Islet of Langerhans (tissue), 1 donor: ENCODE data around the gene UBE2L3.
"Not testable (repeated sequence)": the region's sequence is repeated elsewhere in the genome, so short reads cannot be mapped to it uniquely, and the experiment has no call there.

Experiments used
- FAIRE-seq: peaks from one replicate; lab custom pipeline; 2011; peaks lifted over from hg19 to GRCh38; lab: Jason Lieb, UNC

UBE2L3 gene

DNA sequence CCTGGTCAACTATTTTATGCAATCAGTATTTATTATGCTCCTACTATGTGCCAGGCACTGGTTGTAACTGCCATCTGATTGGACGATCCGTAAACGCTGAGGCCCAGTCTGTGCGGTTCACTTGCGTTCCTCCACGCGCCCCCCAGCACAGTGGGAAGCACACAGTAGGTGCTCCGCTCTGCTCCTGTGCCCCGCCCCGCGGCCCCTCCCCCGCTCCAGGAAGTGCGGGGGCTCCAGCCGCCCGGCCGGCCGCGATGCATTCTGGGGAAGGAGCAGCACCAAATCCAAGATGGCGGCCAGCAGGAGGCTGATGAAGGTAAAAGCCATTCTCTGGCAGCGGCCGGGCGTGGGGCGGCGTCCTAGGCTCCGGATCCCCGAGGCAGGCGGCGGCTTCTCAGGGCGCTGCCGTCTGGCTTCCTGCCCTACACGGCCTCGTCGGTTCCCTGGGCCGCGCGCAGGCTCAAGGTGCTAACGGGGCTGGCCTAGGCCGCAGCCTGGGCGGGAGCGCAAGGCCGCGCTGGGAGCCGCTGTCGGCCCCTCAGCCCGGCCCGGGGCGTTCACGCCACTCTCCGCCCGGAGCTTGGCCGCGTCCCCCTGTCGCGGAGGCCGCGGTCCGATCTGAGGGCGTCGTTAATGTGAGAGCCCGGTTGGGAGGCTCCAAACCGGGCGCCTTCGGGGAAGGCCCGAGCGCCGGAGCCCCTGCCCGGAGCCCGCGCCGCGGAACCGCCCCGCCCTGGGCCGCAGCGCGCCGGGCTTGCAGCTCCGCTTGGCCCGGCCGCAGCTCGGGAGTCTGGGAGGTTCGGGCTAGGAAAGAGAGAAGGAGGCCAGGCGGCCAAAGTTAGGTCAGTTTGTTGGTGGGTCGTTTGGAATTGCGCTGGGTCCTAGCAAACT is at the start of gene UBE2L3:
TSS of gene UBE2L3 (plus strand) at position 259 of the 891 bp plus-strand sequence. CDS start at position 290, 31 bp downstream.
- FAIRE-seq, result no peak

DNA sequence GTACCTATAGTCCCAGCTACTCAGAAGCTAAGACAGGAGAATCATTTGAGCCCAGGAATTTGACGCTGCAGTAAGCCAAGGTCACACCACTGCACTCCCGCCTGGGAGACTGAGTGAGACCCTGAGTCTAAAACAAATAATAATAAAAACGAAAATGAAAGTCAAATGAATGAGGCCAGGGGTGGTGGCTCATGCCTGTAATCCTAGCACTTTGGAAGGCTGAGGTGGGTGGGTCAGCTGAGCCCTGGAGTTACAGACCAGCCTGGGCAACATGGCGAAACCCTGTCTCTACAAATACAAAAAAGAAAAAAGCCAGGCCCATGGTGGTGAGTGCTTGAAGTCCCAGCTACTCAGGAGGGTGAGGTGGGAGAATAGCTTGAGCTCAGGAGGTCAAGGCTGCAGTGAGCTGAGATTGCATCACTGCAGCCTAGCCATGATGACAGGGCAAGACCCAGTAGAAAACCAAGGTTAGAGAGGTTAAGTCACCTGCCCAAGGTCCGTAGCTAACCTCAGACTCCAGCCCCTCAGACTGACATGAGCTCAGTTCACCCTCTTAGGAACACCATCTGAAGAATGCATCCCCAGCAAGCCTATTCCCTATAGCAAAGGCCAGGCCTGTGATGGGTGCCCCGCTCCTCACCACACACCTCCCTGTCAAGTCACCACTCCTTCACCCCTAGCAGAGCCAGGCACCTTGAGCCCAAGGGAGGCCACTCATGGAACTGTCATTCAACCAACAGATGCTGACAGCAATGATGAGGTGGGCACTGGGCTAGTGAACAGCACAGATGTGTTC is 40.6 kb upstream of the UBE2L3 start:
- FAIRE-seq, result not testable (repeated sequence)

DNA sequence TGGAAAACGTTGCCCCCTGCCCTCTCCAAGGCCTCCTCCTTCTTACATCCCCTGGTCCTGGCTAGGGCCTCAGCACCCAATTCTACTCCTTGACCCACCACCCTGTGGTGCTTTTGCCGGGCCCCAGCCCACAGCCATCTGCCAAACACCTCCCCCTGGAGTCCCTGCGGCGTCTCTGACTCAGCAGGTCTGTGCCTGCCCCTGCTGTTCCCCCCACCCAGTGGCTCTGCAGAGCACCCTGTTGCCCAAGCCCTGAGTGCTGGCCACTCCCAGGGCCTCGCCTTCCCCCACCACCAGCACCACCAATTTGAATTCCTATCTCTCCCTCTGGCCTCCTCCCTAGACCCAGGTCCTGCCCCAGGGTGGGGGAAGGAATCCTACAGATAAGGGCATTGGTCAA is 36.0 kb upstream of the UBE2L3 start:
- not testable (repeated sequence) for FAIRE-seq

- FAIRE-seq, result not testable (repeated sequence)
Observed at GRCh38 chr22:21532863-21533648, 34.5 kb upstream of the UBE2L3 start.

GRCh38 chr22:21539862-21540261 is 27.7 kb upstream of the UBE2L3 start:
- FAIRE-seq, result not testable (repeated sequence)

GRCh38 chr22:21544432-21545322 is 22.8 kb upstream of the UBE2L3 start:
- FAIRE-seq, result not testable (repeated sequence)

- FAIRE-seq, result not testable (repeated sequence)
Observed at GRCh38 chr22:21549558-21549957, 18.0 kb upstream of the UBE2L3 start.

DNA sequence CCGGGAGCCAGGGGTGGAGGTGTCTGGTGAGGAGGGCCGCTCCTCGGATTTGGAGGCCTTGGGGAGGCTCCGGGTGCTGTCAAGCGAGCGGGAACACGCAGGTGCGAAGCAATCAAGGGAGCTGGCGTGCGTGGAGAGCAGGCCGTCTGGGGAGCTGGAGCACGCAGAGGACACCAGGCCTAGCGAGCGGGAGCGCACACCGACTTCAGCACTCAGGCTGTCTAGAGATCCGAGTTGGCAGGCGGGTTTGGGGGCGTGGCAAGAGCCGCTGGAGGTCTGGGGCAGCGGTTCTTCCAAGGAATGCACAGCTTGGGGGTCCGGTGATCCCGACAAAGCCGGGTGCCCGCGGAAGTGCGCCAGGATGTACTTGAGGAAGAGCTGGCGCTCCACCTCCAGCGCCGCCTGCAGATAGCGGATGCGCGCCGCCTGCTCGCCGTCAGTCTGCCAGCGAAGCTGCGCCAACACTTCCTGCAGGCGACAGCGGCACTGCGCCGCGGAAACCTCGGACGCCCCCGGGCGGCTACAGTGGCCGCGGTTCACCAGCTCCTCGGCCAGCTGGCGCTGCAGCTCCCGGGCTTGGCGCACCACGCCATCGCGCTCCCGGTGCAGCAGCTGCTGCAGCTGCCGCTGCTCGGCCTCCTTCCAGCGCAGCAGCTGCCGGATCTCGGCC is 17.4 kb upstream of the UBE2L3 start:
- FAIRE-seq, result not testable (repeated sequence)

- not testable (repeated sequence) for FAIRE-seq
Observed at GRCh38 chr22:21550678-21551047, 16.9 kb upstream of the UBE2L3 start.

GRCh38 chr22:21551361-21551760 is 16.2 kb upstream of the UBE2L3 start, which contains the start of gene RIMBP3C:
Gene RIMBP3C (minus strand): TSS chr22:21551461. CDS start chr22:21550976, 485 bp downstream.
- not testable (repeated sequence) for FAIRE-seq

DNA sequence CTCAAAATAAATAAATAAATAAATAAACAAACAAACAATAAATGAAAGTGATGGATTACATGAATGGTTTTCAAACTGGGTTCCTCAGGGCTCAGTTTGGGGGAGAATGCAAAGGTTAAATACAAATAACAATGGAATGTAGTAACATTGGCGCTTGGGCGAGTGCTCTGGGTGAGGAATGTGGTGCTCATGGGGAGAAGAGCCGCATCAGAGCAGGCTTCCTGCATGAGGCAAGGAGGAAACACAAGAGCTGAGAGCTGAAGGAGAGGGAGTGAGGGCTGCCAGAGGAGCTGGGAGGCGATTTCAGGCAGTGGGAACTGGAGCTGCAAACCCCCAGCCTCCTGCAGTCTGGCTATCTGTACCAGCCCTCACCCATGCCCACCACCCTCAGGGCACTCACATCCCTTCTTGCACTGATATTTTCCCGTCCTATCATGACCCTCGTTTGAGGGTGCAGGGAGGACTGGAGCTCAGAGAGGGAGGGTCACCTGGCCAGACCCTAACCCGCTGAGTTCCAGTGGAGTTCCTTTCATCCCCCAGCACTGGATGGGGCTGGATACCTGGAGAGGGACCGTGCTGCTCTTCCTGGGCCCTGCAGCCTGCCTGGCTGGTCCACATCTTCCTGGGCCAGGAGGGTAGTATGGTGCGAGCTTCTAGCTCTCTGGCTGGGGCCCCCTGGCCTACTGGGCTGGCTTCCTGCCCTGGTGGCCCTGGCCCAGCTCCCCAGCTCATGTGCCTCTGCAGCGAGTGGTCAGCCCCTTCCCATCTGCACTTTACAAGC is 8.0 kb upstream of the UBE2L3 start:
- not testable (repeated sequence) for FAIRE-seq

DNA sequence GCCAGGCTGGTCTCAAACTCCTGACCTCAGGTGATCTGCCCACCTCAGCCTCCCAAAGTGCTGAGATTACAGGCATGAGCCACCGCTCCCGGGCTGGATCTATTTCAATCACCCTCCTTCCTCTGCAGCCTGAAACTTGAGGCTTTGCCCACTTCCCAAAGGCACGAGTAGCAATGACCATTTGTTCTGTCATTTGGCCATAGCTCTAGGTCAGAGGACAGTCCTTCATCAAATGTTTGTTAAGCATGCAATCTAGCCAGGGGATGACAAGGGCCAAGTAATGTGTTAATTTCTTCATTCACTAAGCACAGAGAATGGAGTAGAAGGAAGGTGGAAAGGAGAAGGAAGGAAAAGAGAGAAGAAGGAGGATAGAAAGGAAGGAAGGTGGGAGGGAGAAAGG is 6.9 kb upstream of the UBE2L3 start:
- not testable (repeated sequence) for FAIRE-seq

DNA sequence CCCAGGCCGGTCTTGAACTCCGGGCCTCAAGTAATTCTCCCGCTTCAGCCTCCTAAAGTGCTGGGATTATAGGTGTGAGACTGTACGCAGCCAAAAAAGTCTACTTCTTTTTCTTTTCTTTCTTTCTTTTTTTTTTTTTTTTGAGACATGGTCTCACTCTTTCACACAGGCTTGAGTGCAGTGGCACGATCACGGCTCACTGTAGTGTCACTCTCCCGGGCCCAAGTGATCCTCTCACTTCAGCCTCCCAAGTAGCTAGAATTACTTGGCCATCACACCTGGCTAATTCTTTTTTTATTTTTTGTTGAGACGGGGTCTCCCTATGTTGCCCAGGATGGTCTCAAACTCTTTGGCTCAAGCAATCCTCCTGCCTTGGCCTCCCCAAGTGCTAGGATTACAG is 3.6 kb upstream of the UBE2L3 start:
- FAIRE-seq, result no peak

DNA sequence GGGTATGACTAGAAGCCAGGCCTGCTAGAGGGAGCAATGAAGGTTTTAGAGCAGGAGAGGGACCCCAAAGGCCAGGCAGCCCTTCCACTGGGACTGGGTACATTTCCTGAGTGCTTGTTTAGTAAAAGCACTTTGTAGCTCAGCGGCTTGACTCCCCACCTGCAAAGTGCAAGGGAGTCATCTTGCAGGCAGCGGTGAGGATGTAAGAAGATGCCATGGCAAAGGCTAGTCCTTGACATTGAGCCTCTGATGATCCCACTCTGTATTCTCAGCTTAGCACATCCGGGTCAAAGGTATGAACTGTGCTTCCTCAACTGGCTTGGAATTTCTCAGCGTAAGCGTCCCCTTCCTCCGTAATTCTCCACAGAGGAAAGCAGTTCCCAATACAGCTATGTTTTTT is 3.1 kb upstream of the UBE2L3 start:
- no peak for FAIRE-seq

- no peak for FAIRE-seq
Observed at GRCh38 chr22:21568347-21569075, 997 bp downstream of the UBE2L3 start.

DNA sequence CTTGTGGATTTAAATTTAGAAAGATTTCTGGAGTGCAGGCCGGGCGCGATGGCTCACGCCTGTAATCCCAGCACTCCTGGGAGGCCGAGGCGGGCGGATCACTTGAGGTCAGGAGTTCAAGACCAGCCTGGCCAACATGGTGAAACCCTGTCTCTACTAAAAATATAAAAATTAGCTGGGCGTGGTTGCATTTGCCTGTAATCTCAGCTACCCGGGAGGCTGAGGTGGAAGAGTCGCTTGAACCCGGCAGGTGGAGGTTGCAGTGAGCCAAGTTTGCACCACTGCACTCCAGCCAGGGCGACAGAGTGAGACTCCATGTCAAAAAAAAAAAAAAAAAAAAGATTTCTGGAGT is 1.5 kb downstream of the UBE2L3 start:
- FAIRE-seq, result not testable (repeated sequence)

DNA sequence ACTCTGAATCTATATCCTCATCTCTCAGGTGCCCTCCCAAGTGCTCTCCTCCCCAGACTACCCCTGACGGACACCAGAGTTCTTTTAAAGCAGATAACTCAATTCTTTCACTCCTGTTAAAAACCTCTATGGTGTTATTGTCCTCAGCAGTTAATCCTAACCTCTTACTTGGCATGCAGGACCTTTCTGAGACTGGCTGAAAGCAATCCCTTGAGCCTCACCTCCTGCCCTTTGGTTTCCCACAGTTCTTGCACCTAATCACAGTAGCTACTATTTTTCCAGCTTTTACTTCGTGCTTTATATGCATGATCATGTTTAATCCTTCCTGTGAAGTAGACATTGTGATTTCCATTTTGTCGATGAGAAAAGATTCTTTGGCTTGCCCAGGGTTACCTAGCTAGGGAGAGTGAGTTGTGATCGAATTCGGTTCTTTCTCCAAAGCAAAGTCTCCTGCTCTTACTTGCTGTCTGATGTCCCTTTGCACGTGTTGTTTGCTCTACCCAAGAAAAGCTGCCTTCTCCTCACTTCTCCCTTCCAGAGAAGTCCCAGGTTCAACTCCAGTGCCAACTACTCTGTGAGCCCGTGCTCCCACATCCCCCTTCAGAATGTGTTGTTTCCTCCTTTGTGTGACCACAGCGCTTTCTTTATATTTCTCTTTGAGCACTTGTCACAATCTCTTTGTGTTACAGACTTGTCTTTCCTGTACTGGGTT is 2.1 kb downstream of the UBE2L3 start:
- FAIRE-seq, result no peak

DNA sequence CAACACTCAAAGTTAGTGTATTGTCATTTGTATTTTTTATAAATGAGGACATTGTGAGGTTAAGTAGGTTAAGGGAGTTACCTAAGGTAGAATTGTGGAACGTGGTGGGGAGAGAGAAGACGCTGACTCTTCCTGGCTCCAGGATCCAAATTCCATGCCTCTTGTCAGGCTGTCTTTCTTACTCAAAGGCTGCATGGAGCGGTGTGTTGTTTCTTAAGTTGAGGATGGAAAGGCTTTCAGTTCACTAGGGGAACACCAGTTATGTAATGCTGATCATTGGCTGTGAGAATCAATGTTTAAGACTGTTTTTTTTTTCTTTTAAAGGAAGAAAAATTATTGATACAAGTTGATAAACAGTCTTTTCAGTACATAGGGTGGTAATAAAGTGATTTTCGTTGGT is 2.9 kb downstream of the UBE2L3 start:
- FAIRE-seq, result no peak

GRCh38 chr22:21571679-21572078 is 4.2 kb downstream of the UBE2L3 start:
- FAIRE-seq, result no peak
